Hepatocyte (in vitro differentiated cells): ENCODE results near the gene PSMB7. TPM values are rescaled to one million over a fixed set of nuclear protein-coding genes. Genes with fewer than 3 reads are reported as not detected.

Experiments
- DNase-seq: peaks from one replicate; pipeline ENCODE4 v3.0.0-alpha.2; 2016; ENCODE audit warnings: low spot score
- H2AFZ ChIP-seq: fragments of 200-600 bp; sonication (generic); 2 replicates; pipeline ENCODE4 v1.6.0; 2016; ENCODE audit warnings: antibody characterized with exemption, mild to moderate bottlenecking
- H3K27ac ChIP-seq: fragments of 200-600 bp; sonication (generic); 2 replicates; pipeline ENCODE4 v1.5.1; 2016; ENCODE audit warnings: mild to moderate bottlenecking
- H3K27me3 ChIP-seq: fragments of 200-600 bp; sonication (generic); 2 replicates; pipeline ENCODE4 v1.6.1; 2016
- H3K36me3 ChIP-seq: fragments of 200-600 bp; sonication (generic); replicated peaks from 2 replicates; pipeline ENCODE4 v1.5.1; 2016; ENCODE audit warnings: low read depth; ENCODE audit not compliant: insufficient read depth
- H3K4me1 ChIP-seq: fragments of 200-600 bp; sonication (generic); 2 replicates; pipeline ENCODE4 v1.5.1; 2016; ENCODE audit warnings: mild to moderate bottlenecking, moderate library complexity; ENCODE audit not compliant: insufficient read depth
- H3K4me2 ChIP-seq: fragments of 200-600 bp; sonication (generic); 2 replicates; pipeline ENCODE4 v1.6.0; 2016
- H3K4me3 ChIP-seq: fragments of 200-600 bp; sonication (generic); 2 replicates; pipeline ENCODE4 v1.5.1; 2016; ENCODE audit warnings: mild to moderate bottlenecking
- H3K79me2 ChIP-seq: fragments of 200-600 bp; sonication (generic); 2 replicates; pipeline ENCODE4 v1.6.0; 2017; ENCODE audit warnings: mild to moderate bottlenecking
- H3K9me2 ChIP-seq: fragments of 200-600 bp; sonication (generic); replicated peaks from 2 replicates; pipeline ENCODE4 v1.6.0; 2017; ENCODE audit warnings: mild to moderate bottlenecking; ENCODE audit not compliant: insufficient read depth
- H3K9me3 ChIP-seq: fragments of 200-600 bp; sonication (generic); 2 replicates; pipeline ENCODE4 v1.5.1; 2016; ENCODE audit warnings: low read depth, mild to moderate bottlenecking
- H4K20me1 ChIP-seq: fragments of 200-600 bp; sonication (generic); 2 replicates; pipeline ENCODE4 v1.6.0; 2016; ENCODE audit warnings: mild to moderate bottlenecking; ENCODE audit not compliant: insufficient read depth, poor library complexity, severe bottlenecking
- CTCF ChIP-seq: fragments of 200-600 bp; sonication (generic); IDR thresholded peaks from 2 replicates; pipeline ENCODE4 v1.5.1; 2016; ENCODE audit warnings: antibody characterized with exemption, mild to moderate bottlenecking; ENCODE audit not compliant: poor library complexity
- EZH2 ChIP-seq: fragments of 200-600 bp; sonication (generic); IDR thresholded peaks from 2 replicates; pipeline ENCODE4 v1.6.1; 2016; ENCODE audit warnings: antibody characterized with exemption, mild to moderate bottlenecking, borderline replicate concordance
- EZH2phosphoT487 ChIP-seq: fragments of 200-600 bp; sonication (generic); IDR thresholded peaks from one replicate; pipeline ENCODE4 v1.6.1; 2018; ENCODE audit warnings: antibody characterized with exemption, mild to moderate bottlenecking, low read depth, moderate library complexity; ENCODE audit not compliant: unreplicated experiment, severe bottlenecking
- WGBS: methylation state at CpG from one replicate; pipeline ENCODE4 v1.1.6; 2016; ENCODE audit warnings: low lambda C conversion rate; ENCODE audit errors: missing lambda C conversion rate; 5-methylcytosine and 5-hydroxymethylcytosine counted together
- polyA plus RNA-seq: library from polyadenylated mRNA; unstranded; fragments of >200 nt; fragmentation: Nextera tagmentation; extraction: Ambion mirVana; gene quantifications from 2 replicates; pipeline ENCODE4 v1.2.1, GENCODE V29; 2016
- total RNA-seq: library from RNA; depleted of rRNA; stranded (reverse); fragments of >200 nt; gene quantifications from 2 replicates; pipeline ENCODE4 v1.2.3, GENCODE V29; 2014

The PSMB7 gene
- total and polyA plus RNA-seq, 2 experiments from 2014 or later = 189 to 197 TPM

- H3K4me3 ChIP-seq = no peak overlapping the region
- 89% methylated on average over 14 of the region's 14 CpGs for WGBS
- no peak overlapping the region for H2AFZ ChIP-seq
- H3K4me2 ChIP-seq = no peak overlapping the region
- H3K27me3 ChIP-seq = no peaks in the 10 kb centered on the region
- H3K79me2 ChIP-seq = no peaks in the 10 kb centered on the region
- H3K36me3 ChIP-seq = no peaks in the 10 kb centered on the region
- H3K9me2 ChIP-seq = no peaks in the 10 kb centered on the region
- TF ChIP-seq CTCF (no peak), EZH2 (no peak), EZH2phosphoT487 (no peak)
- H3K27ac ChIP-seq = no peak overlapping the region
- no peaks in the 10 kb centered on the region for H3K4me1 ChIP-seq
- no peaks in the 10 kb centered on the region for H4K20me1 ChIP-seq
- H3K9me3 ChIP-seq = no peaks in the 10 kb centered on the region
- no peak for DNase-seq
Observed at GRCh38 chr9:124345063-124345462, 70.2 kb downstream of the PSMB7 start.

DNA sequence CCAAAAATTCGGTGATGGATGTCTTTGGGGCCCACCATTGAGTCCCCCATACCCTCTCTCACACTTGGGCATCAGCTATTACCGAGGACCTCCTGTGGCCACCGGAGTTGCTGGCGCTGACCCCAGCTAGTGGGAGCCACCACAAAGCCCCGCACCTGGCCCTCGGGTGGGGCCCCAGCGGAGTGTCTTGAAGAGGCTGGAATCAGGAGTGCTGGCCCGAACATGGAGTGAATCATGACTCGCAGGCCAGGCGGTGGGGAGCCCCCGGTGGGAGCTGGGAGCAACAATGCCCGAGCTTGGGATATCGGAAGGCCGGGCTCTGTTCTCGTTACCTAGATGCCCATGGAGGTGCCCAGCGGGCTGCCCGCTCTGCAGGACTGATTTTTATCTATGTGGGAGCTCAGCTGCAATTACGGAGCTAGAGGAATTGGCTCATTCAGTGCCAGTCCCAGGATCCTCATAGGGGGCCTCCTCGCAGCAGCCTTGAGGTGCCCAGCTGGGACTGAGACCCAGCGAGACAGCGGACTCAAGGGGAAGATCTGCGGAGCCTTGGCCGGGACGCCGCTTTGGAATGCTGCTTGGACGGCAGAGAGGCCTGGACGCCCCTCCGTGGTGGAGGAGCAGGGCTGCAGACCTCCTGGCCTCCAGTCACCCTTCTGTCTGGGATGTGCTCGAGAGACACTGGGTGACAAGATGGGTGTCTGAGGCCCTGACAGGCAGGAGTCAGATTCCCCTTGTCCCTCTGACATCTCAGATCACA, 70.8 kb downstream of the PSMB7 start:
- H3K36me3 ChIP-seq = no peaks in the 10 kb centered on the region

DNA sequence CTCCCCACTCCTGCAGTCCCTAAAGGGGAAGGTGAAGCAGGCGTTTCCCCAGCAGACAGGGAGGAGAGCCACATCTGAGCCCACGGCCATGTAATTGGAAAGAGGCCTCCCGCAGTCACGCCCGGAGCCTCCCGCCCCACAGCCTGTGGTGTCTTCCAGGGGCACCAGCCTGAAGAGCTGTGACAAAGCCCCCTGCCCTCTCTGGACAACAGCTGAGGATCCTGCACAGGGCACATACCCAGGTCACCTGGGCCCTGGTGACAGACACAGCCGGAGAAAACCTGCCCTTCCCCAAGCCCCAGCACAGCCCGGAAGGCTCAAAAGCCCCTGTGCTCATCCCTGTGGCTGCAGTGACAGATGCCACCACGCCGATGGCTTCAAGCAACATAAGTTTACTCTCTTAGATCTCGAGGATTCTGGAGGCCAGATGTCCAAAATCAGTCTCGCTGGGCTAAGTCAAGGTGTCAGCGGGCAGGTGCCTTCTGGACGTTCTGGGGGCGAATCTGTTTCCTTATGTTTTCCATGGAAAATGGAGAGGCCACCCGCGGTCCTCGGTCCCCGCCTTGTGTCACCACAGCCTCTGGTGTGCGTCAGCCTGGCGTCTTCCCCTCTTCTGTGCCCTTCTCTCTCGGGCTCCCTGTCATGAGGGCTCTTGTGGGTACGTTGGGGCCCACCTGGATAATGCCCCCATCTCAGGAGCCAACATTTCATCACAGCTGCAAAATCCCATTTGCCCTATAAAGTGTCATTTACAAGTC, 71.5 kb downstream of the PSMB7 start:
- Histone ChIP-seq H3K9me3 (no peaks in the 10 kb centered on the region), H3K79me2 (no peaks in the 10 kb centered on the region), H3K27ac (peak overlapping the region; percentile 19), H3K4me1 (no peaks in the 10 kb centered on the region), H2AFZ (no peak overlapping the region), H3K4me2 (peak overlapping the region; percentile 44), H3K36me3 (no peaks in the 10 kb centered on the region), H3K4me3 (no peak overlapping the region), H4K20me1 (no peaks in the 10 kb centered on the region), H3K27me3 (no peaks in the 10 kb centered on the region), H3K9me2 (no peaks in the 10 kb centered on the region)
- no peak for DNase-seq
- WGBS = 90% methylated on average over 23 of the region's 23 CpGs
- TF ChIP-seq EZH2phosphoT487 = no peak
- no peak for TF ChIP-seq CTCF
- TF ChIP-seq EZH2 = no peak

More for the DNA sequence above, 70.8 kb downstream of the PSMB7 start:
- TF ChIP-seq EZH2phosphoT487 (no peak), CTCF (no peak), EZH2 (no peak)
- Histone ChIP-seq H3K4me2 (no peak overlapping the region), H2AFZ (no peak overlapping the region), H3K27ac (no peak overlapping the region), H3K4me3 (no peak overlapping the region), H3K4me1 (no peaks in the 10 kb centered on the region), H3K9me2 (no peaks in the 10 kb centered on the region), H3K79me2 (no peaks in the 10 kb centered on the region), H3K27me3 (no peaks in the 10 kb centered on the region), H3K9me3 (no peaks in the 10 kb centered on the region), H4K20me1 (no peaks in the 10 kb centered on the region)
- WGBS = 94% methylated on average over 29 of the region's 29 CpGs
- no peak for DNase-seq
